Chondrocyte (in vitro differentiated cells): ENCODE measurements around the gene CRLF1. TPM values are rescaled to one million over a fixed set of nuclear protein-coding genes. Genes with fewer than 3 reads are reported as not detected.
A peak's percentile ranks its signal among the peaks of the same experiment; 100 is the strongest.

Experiments used
- DNase-seq: peaks from one replicate; pipeline ENCODE4 v3.0.0; 2021; ENCODE audit warnings: mixed read lengths, low spot score
- H3K27ac Mint-ChIP-seq: one replicate; pipeline ENCODE4 v1.8.0; 2021; ENCODE audit warnings: mild to moderate bottlenecking, moderate library complexity, mixed read lengths; ENCODE audit not compliant: unreplicated experiment
- H3K27me3 Mint-ChIP-seq: 2 replicates; pipeline ENCODE4 v1.8.0; 2021; ENCODE audit warnings: low read depth, mixed read lengths
- H3K36me3 Mint-ChIP-seq: 2 replicates; pipeline ENCODE4 v1.8.0; 2021; ENCODE audit warnings: low read depth, mixed read lengths
- H3K4me1 Mint-ChIP-seq: 2 replicates; pipeline ENCODE4 v1.8.0; 2021; ENCODE audit warnings: low read depth, mild to moderate bottlenecking, mixed read lengths
- H3K4me3 Mint-ChIP-seq: one replicate; pipeline ENCODE4 v1.8.0; 2021; ENCODE audit warnings: mild to moderate bottlenecking, moderate library complexity, mixed read lengths; ENCODE audit not compliant: unreplicated experiment
- H3K9me3 Mint-ChIP-seq: 2 replicates; pipeline ENCODE4 v1.8.0; 2021; ENCODE audit warnings: low read depth, mixed read lengths
- total RNA-seq: library from RNA; stranded (reverse); gene quantifications from 3 replicates; pipeline ENCODE4 v1.2.1, GENCODE V29; 2021
- TF ChIP-seq, protein P1 (sequence below): fragments of 200-600 bp; sonication (generic); IDR thresholded peaks from 2 replicates; pipeline ENCODE4 v1.5.0; 2021; ENCODE audit warnings: antibody characterized with exemption, mild to moderate bottlenecking, moderate library complexity

The CRLF1 gene
- total RNA-seq, 1 donor from 2014 or later, result 13.2 TPM

DNA sequence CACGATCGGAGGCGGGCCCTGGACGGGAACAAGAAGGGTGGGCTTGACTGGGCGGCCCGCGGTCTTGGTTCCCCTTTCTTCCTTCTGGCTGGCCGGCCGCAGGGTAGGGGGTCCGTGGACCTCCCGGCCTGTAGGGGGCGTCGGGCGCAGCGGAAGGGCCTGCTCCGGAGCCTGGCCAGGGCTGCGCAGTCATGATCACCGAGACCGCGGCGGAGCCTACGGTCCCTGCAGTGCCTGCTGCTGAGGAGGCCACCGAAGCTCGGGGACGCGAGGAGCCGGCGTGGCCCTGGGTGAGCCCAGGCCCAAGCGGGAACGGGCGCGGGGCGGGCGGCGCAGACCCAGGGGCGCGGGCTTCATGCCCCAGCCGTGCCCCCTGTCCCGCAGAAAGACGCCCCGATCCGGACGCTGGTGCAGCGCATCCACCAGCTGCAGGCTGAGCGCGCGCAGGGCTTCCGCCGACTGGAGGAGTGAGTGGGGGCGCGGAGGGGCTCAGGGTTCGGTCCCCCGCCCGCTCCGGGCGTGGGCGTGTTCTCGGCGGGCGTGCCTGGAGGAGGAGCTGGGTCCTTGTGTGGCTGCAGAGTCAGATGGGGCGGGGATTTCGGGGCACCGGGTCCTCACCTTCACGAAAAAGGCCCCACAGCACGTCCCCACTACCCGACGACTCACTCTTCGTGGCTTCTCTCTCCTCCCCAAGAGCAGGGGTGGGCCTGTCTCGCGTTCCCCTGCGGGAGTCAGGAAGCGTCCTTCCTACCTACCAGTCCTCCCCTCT, 17.8 kb downstream of the CRLF1 start, which contains the start of gene REX1BD:
TSS of gene REX1BD (plus strand) at position 188 of the 769 bp plus-strand sequence. CDS start at position 192, 4 bp downstream.
- TF ChIP-seq, protein P1, sequence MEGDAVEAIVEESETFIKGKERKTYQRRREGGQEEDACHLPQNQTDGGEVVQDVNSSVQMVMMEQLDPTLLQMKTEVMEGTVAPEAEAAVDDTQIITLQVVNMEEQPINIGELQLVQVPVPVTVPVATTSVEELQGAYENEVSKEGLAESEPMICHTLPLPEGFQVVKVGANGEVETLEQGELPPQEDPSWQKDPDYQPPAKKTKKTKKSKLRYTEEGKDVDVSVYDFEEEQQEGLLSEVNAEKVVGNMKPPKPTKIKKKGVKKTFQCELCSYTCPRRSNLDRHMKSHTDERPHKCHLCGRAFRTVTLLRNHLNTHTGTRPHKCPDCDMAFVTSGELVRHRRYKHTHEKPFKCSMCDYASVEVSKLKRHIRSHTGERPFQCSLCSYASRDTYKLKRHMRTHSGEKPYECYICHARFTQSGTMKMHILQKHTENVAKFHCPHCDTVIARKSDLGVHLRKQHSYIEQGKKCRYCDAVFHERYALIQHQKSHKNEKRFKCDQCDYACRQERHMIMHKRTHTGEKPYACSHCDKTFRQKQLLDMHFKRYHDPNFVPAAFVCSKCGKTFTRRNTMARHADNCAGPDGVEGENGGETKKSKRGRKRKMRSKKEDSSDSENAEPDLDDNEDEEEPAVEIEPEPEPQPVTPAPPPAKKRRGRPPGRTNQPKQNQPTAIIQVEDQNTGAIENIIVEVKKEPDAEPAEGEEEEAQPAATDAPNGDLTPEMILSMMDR, result peak; percentile 97
- Mint-ChIP-seq H3K27ac (peak within 1 kb of the TSS; percentile 77), H3K4me3 (peak within 1 kb of the TSS; percentile 80), H3K9me3 (no peaks in the 10 kb centered on the region), H3K36me3 (no peaks in the 10 kb centered on the region), H3K4me1 (peaks cover 16% of the 10 kb centered on the region), H3K27me3 (no peaks in the 10 kb centered on the region)
- no peak for DNase-seq

DNA sequence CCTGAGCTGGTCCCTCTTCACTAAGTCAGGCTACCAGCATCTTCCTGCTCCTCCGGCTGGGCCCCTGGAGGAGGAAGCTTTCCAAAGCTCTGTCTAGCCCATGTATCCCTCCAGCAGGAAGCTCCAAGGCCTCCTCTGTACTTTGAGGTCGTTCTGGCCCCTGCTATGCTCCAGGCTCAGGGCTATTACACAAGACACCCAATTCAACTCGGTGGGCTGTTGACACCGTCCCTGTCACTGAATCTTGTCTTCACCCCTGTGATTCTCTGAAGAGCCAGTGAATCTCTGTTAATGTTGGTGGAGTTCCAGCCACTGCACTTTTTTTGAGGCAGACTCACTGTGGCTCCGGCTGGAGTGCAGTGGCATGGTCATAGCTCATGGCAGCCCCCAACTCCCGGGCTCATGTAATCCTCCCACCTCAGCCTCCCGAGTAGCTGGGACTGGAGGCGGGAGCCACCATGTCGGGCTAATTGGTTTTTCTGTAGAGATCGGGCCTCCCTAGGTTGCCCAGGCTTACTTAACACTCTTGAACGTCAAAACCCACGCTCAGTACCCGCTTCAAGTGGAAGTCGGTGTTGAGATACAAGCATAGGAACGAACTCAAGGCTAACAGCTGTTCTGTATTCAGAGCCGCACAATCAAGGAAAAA, 18.5 kb downstream of the CRLF1 start:
- peak overlapping the region; percentile 80 for H3K4me3 Mint-ChIP-seq
- H3K27me3 Mint-ChIP-seq, result no peaks in the 10 kb centered on the region
- no peaks in the 10 kb centered on the region for H3K36me3 Mint-ChIP-seq
- peak overlapping the region; percentile 8 for H3K27ac Mint-ChIP-seq
- H3K9me3 Mint-ChIP-seq, result no peaks in the 10 kb centered on the region
- TF ChIP-seq, protein P1, result no peak
- DNase-seq, result no peak
- peaks cover 16% of the 10 kb centered on the region for H3K4me1 Mint-ChIP-seq

DNA sequence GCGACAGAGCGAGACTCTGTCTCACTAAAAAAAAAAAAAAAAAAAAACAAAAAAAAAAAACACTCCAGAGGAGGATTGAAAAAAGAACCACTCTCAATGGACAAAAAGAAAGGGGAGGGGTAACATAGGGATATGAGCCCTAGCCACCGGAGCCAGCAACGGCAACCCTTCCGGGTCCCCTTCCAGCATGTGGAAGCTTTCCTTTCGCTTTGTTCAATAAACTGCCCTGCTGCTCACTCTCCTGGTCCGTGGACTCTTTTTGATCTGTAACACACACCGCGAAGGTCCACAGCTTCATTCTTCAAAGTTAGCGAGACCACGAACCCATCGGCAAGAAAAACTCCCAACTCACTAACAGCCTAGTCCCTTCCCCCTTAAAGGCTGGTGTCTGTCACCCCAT, 19.0 kb downstream of the CRLF1 start:
- H3K4me1 Mint-ChIP-seq, result peaks cover 16% of the 10 kb centered on the region
- no peaks in the 10 kb centered on the region for H3K27me3 Mint-ChIP-seq
- H3K27ac Mint-ChIP-seq, result no peak overlapping the region
- no peak overlapping the region for H3K4me3 Mint-ChIP-seq
- no peak for DNase-seq
- no peaks in the 10 kb centered on the region for H3K9me3 Mint-ChIP-seq
- H3K36me3 Mint-ChIP-seq, result no peaks in the 10 kb centered on the region
- TF ChIP-seq, protein P1, result no peak

DNA sequence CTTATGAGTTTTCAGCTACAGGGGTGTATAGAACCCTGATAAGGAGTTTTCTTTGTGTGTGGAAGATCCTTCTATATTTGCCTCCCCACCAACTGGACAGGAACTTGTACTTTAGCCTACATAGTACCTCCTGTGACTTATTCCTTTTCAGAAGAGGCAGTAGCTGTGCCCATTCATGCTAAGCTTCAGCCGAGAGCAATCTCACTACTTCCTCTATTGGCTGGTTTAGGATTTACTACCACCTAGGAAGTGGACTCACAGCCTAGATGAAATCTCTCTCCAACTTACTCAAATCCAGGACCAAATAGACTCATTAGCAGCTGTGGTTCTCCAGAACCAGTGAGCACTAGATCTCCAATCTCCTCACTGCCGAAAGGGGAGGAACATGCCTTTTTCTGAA, 20.3 kb downstream of the CRLF1 start:
- Mint-ChIP-seq H3K9me3 (no peaks in the 10 kb centered on the region), H3K4me3 (no peak overlapping the region), H3K4me1 (peaks cover 16% of the 10 kb centered on the region), H3K27me3 (no peaks in the 10 kb centered on the region), H3K27ac (no peak overlapping the region), H3K36me3 (no peaks in the 10 kb centered on the region)
- DNase-seq, result no peak
- TF ChIP-seq, protein P1, result no peak

DNA sequence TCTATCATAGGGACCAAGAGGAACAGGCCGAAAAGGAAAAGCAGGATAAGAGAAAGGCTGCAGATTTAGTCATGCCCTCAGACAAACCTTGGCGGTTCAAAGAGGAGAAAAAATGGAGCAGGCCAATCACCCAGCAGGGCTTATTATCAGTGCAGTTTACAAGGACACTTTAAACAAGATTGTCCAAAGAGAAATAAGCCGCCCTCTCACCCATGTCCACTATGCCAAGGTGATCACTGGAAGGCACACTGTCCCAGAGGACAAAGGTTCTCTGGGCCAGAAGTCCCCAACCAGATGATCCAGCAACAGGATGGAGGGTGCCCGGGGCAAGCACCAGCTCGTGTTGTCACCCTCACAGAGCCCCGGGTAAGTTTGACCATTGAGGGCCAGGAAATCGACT, 26.3 kb downstream of the CRLF1 start:
- H3K9me3 Mint-ChIP-seq, result no peaks in the 10 kb centered on the region
- no peaks in the 10 kb centered on the region for H3K4me1 Mint-ChIP-seq
- TF ChIP-seq, protein P1, result no peak
- no peak for DNase-seq
- no peaks in the 10 kb centered on the region for H3K27me3 Mint-ChIP-seq
- H3K4me3 Mint-ChIP-seq, result no peak overlapping the region
- no peak overlapping the region for H3K27ac Mint-ChIP-seq
- peaks cover 13% of the 10 kb centered on the region for H3K36me3 Mint-ChIP-seq
